ENCODE measurements around the gene ZCCHC24.

ZCCHC24 gene

GRCh38 chr10:79393924-79394610 is 51.4 kb downstream of the ZCCHC24 start:
- no peak for FAIRE-seq

GRCh38 chr10:79393221-79393923 is 52.1 kb downstream of the ZCCHC24 start:
- FAIRE-seq: no peak

GRCh38 chr10:79392506-79393176 is 52.8 kb downstream of the ZCCHC24 start:
- FAIRE-seq: no peak

GRCh38 chr10:79392020-79392398 is 53.4 kb downstream of the ZCCHC24 start:
- FAIRE-seq: no peak

GRCh38 chr10:79391231-79392019 is 54.0 kb downstream of the ZCCHC24 start:
- FAIRE-seq: no peak

- FAIRE-seq: no peak
Observed at GRCh38 chr10:79390551-79391229, 54.7 kb downstream of the ZCCHC24 start.

- FAIRE-seq: no peak
Observed at GRCh38 chr10:79390057-79390456, 55.4 kb downstream of the ZCCHC24 start.

- FAIRE-seq: no peak
Observed at GRCh38 chr10:79387974-79388850, 57.2 kb downstream of the ZCCHC24 start.

- no peak for FAIRE-seq
Observed at GRCh38 chr10:79387466-79387973, 57.9 kb downstream of the ZCCHC24 start.

- no peak for FAIRE-seq
Observed at GRCh38 chr10:79386637-79387465, 58.6 kb downstream of the ZCCHC24 start.

- no peak for FAIRE-seq
Observed at GRCh38 chr10:79385804-79386531, 59.5 kb downstream of the ZCCHC24 start.

GRCh38 chr10:79385392-79385795 is 60.0 kb downstream of the ZCCHC24 start:
- no peak for FAIRE-seq

- FAIRE-seq: no peak
Observed at GRCh38 chr10:79384773-79385391, 60.5 kb downstream of the ZCCHC24 start.

GRCh38 chr10:79383974-79384606 is 61.3 kb downstream of the ZCCHC24 start:
- FAIRE-seq: no peak

GRCh38 chr10:79382491-79382941 is 62.9 kb downstream of the ZCCHC24 start:
- FAIRE-seq: no peak

- FAIRE-seq: no peak
Observed at GRCh38 chr10:79381804-79382221, 63.6 kb downstream of the ZCCHC24 start.

GRCh38 chr10:79380946-79381721 is 64.3 kb downstream of the ZCCHC24 start:
- FAIRE-seq: no peak
